ENCODE data around the gene SIDT2. TPM values are rescaled to one million over a fixed set of nuclear protein-coding genes. Genes with fewer than 3 reads are reported as not detected.
A peak's percentile ranks its signal among the peaks of the same experiment; 100 is the strongest.

SIDT2 gene
- total and polyA plus RNA-seq, 8 donors, result 29.2 to 112 (median 33.9) TPM

DNA sequence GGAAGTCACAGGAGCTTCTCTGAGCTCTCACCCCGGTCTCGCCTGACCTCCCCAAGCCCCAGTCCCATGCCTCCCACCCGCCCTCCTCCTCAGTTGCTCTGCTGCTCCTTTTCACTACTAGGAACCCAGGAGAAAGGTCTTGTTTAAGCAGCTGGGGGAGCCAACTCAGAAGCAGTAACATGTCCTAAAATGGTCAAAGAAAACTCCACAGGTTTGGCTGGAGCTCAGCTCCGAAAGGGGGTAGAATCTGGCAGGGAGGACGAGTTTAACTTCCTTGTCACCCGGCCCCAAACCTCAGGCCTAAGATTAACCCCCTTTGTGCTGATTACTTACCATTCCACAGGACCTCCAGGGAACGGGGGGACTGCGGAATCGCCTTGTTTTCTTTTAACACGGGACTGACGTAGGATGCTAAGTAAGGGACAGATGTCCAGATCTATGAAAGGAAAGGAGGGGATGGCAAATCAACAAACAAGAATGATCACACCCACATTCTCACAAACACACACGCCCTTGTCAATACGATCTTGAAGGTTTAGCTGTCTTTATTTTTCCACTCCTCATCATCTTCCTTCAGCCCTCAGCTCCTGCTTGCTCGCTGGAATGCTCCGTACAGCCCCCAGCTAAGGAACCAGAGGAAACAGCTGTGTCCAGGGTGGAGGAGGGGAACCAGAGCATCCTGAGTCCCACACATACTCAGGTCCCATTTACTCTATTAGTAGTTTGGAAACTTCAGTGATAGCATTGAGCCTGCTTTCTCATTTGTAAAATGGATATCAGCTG, 39.8 kb downstream of the SIDT2 start:
- Histone ChIP-seq H3K4me1 (peaks cover 12 to 20% of the 10 kb centered on the region in 2 donors), H3K9me3 (no peaks in the 10 kb centered on the region), H3K27ac (peak overlapping the region in 1 of 2 donors; percentile 10), H3K4me3 (no peak overlapping the region), H3K27me3 (no peaks in the 10 kb centered on the region), H3K36me3 (peaks cover 0 to 97% of the 10 kb centered on the region in 2 donors)
- TF ChIP-seq, protein P1, sequence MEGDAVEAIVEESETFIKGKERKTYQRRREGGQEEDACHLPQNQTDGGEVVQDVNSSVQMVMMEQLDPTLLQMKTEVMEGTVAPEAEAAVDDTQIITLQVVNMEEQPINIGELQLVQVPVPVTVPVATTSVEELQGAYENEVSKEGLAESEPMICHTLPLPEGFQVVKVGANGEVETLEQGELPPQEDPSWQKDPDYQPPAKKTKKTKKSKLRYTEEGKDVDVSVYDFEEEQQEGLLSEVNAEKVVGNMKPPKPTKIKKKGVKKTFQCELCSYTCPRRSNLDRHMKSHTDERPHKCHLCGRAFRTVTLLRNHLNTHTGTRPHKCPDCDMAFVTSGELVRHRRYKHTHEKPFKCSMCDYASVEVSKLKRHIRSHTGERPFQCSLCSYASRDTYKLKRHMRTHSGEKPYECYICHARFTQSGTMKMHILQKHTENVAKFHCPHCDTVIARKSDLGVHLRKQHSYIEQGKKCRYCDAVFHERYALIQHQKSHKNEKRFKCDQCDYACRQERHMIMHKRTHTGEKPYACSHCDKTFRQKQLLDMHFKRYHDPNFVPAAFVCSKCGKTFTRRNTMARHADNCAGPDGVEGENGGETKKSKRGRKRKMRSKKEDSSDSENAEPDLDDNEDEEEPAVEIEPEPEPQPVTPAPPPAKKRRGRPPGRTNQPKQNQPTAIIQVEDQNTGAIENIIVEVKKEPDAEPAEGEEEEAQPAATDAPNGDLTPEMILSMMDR (IDR thresholded peaks at IDR 0.05), result no peak
- intact Hi-C loops (cut with DNase I), result no loop called here
- DNase-seq (no peak), ATAC-seq (no peak)

DNA sequence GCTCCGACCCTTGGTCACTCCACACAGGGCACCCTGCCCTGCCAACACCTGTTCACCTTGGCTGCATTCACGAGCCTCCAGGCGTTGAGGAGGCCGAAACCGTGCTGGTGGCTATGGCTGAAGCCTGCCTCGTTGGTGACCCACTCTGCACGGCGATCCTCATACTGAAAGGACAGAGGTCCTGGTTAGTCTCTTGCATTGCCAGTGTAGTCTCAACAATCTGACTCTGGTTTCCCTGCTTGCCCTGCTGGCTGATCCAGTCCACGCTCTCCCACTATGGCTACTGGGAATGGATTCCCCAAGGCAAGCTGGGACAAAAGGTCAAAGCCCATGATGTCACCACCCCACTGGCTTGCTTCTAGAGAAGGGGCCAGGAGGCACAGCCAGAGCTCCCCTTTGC, 40.5 kb downstream of the SIDT2 start:
- Histone ChIP-seq H3K36me3 (peaks cover 0 to 97% of the 10 kb centered on the region in 2 donors), H3K4me1 (peaks cover 12 to 20% of the 10 kb centered on the region in 2 donors), H3K4me3 (no peak overlapping the region), H3K27ac (no peak overlapping the region), H3K27me3 (no peaks in the 10 kb centered on the region), H3K9me3 (no peaks in the 10 kb centered on the region)
- no peak for DNase-seq
- TF ChIP-seq, protein P1 (IDR thresholded peaks at IDR 0.05), result no peak
- intact Hi-C loops (cut with DNase I), result no loop called here
- ATAC-seq, result no peak

DNA sequence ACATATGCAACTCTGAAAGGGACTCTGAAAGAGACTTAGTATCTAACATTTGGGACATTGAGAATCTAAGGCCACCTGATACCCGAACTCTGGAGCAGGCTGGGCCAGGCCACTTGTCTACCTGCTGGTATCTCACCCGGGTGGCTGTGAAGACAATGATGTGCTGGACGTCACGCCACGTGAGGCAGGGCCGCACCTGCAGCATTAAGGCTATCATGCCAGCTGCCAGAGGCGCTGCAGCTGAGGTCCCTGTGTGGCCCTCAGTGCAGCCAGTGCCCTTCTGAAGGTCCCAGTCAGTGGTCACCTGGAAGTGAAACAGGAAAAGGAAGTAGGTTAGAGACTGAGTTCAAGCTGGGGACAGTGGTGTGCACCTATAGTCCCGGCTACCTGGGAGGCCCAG, 40.9 kb downstream of the SIDT2 start:
- Histone ChIP-seq H3K27ac (no peak overlapping the region), H3K36me3 (peaks cover 0 to 97% of the 10 kb centered on the region in 2 donors), H3K27me3 (no peaks in the 10 kb centered on the region), H3K4me1 (peaks cover 12 to 20% of the 10 kb centered on the region in 2 donors), H3K9me3 (no peaks in the 10 kb centered on the region), H3K4me3 (no peak overlapping the region)
- TF ChIP-seq, protein P1 (IDR thresholded peaks at IDR 0.05), result no peak
- DNase-seq, result no peak
- intact Hi-C loops (cut with DNase I), result no loop called here
- no peak for ATAC-seq

DNA sequence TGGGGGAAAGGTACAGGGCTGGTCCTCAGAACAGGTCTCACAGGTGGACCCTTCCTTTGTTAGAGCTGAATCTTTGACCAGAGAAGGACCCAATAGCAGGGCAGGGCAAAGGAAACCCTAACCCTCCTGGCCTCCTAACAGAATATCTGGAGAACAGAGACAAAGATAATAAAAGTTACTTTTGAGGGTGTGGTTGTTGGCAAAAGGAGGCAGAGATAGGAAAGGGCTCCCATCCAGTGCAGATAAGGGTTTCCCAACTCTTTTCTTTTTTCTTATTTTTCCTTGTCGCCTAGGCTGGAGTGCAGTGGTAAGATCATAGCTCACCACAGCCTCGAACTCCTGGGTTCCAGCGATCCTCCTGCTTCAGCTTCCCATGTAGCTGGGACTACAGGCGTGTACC, 41.5 kb downstream of the SIDT2 start:
- H3K4me1 ChIP-seq, result peaks cover 12 to 20% of the 10 kb centered on the region in 2 donors
- no peak overlapping the region for H3K4me3 ChIP-seq
- TF ChIP-seq, protein P1 (IDR thresholded peaks at IDR 0.05), result no peak
- H3K36me3 ChIP-seq, result peaks cover 0 to 97% of the 10 kb centered on the region in 2 donors
- intact Hi-C loops (cut with DNase I), result no loop called here
- ATAC-seq (no peak), DNase-seq (no peak)
- no peaks in the 10 kb centered on the region for H3K27me3 ChIP-seq
- H3K9me3 ChIP-seq, result no peaks in the 10 kb centered on the region
- H3K27ac ChIP-seq, result peak overlapping the region in 1 of 2 donors; percentile 69

DNA sequence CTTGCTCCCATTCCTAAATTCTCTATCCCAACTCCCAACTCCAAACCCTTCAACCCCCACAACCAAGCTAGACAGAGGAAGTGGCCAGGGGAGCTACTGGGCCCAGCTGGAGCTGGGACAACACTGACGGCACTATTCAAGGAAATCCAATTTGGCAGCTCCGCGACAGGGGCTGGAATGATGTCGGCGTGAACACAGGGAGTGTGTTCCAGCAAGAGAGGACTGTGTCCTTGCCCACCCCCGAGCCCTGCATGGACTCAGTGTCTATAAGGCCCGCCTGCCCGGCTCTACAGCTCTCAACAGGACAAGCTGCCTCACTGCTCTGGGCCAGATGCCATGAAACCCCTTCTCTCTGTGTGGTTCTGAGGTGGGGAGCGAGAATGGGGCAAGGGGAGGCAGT, 42.0 kb downstream of the SIDT2 start:
- peaks cover 0 to 100% of the 10 kb centered on the region in 2 donors for H3K36me3 ChIP-seq
- ATAC-seq (peak; percentile 7), DNase-seq (peak in 1 of 4 donors; percentile 64)
- no peaks in the 10 kb centered on the region for H3K9me3 ChIP-seq
- H3K27ac ChIP-seq, result peak overlapping the region in 1 of 2 donors; percentile 69
- TF ChIP-seq, protein P1 (IDR thresholded peaks at IDR 0.05), result no peak
- H3K27me3 ChIP-seq, result no peaks in the 10 kb centered on the region
- no peak overlapping the region for H3K4me3 ChIP-seq
- intact Hi-C loops (cut with DNase I), result no loop called here
- H3K4me1 ChIP-seq, result peaks cover 12 to 20% of the 10 kb centered on the region in 2 donors
